SIG-M5 treated with dmso at 0.1 percent for 504 hours (cell line): Measurements from ENCODE around the gene RBFOX1.

ENCODE experiments used
- DNase-seq: peaks from one replicate; lab custom pipeline; 2025; ENCODE audit not compliant: unreplicated experiment; lab: John Stamatoyannopoulos, UW

RBFOX1 gene

GRCh38 chr16:7334801-7335560 is 2.3 kb downstream of the RBFOX1 start:
- no peak for DNase-seq

- DNase-seq: no peak
Observed at GRCh38 chr16:7335991-7336634, 3.5 kb downstream of the RBFOX1 start.

- no peak for DNase-seq
Observed at GRCh38 chr16:7336742-7337141, 4.1 kb downstream of the RBFOX1 start.

- DNase-seq: peak; percentile 3
Observed at GRCh38 chr16:7338826-7339225, 6.2 kb downstream of the RBFOX1 start.

GRCh38 chr16:7339700-7340099 is 7.1 kb downstream of the RBFOX1 start:
- DNase-seq: no peak

- no peak for DNase-seq
Observed at GRCh38 chr16:7340938-7341337, 8.3 kb downstream of the RBFOX1 start.

GRCh38 chr16:7342598-7342997 is 10.0 kb downstream of the RBFOX1 start:
- no peak for DNase-seq

GRCh38 chr16:7343243-7343642 is 10.6 kb downstream of the RBFOX1 start:
- DNase-seq: no peak

- DNase-seq: no peak
Observed at GRCh38 chr16:7344830-7345780, 12.5 kb downstream of the RBFOX1 start.

GRCh38 chr16:7350806-7351205 is 18.2 kb downstream of the RBFOX1 start:
- no peak for DNase-seq

GRCh38 chr16:7351610-7352510 is 19.2 kb downstream of the RBFOX1 start:
- no peak for DNase-seq

GRCh38 chr16:7355758-7356157 is 23.1 kb downstream of the RBFOX1 start:
- no peak for DNase-seq

GRCh38 chr16:7361416-7362129 is 28.9 kb downstream of the RBFOX1 start:
- DNase-seq: no peak

GRCh38 chr16:7362231-7362630 is 29.6 kb downstream of the RBFOX1 start:
- no peak for DNase-seq

GRCh38 chr16:7363422-7364417 is 31.1 kb downstream of the RBFOX1 start:
- DNase-seq: no peak

- DNase-seq: no peak
Observed at GRCh38 chr16:7366041-7366440, 33.4 kb downstream of the RBFOX1 start.

GRCh38 chr16:7366993-7367880 is 34.6 kb downstream of the RBFOX1 start:
- DNase-seq: no peak

GRCh38 chr16:7369204-7369603 is 36.6 kb downstream of the RBFOX1 start:
- no peak for DNase-seq
